Measurements from ENCODE around the gene CDK19. TPM values are rescaled to one million over a fixed set of nuclear protein-coding genes. Genes with fewer than 3 reads are reported as not detected.

Gene CDK19
- total RNA-seq, 1 donor: 17.8 TPM

GRCh38 chr6:110625883-110626282, 189.4 kb downstream of the CDK19 start:
- peak; percentile 53 for DNase-seq (ENCODE audit: low read depth)
- no peak overlapping the region for H3K4me3 ChIP-seq (ENCODE audit: low read depth, low read length)
- no peak for TF ChIP-seq CTCF (IDR thresholded peaks at IDR 0.05; ENCODE audit: insufficient read depth, low read length)

DNA sequence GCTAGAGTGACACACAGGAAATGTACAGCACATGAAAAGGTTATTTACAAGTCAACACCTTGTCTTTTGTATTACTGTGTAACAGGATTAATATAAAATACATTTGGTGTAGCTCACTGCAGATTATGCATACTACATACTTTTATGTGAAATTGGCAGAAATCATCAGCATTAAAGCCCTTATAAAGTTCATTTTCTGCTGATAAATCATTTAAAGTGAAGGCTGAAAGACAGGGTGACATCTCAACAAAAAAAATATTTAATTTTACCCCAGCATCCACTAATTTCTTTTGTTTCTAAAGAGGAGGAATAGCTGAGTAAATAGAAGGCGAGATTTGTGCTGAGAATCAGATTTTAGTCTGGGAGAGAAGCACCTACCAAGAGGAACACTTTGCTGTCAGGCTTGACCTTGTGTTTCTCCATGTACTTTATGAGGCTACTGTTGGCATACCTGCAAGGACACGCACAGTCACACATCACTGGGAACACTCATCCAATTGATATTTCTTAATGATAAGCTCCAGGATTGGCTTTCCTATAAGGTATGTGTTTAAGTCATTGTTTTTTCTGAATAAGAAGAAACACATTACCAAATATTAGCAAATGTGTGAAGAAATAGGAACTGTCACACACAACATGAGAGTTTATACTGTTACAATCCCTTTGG, 192.2 kb downstream of the CDK19 start:
- no peak overlapping the region for H3K4me3 ChIP-seq (ENCODE audit: low read depth, low read length)
- DNase-seq (ENCODE audit: low read depth): no peak
- TF ChIP-seq CTCF (IDR thresholded peaks at IDR 0.05; ENCODE audit: insufficient read depth, low read length): no peak

- DNase-seq (ENCODE audit: low read depth): no peak
These were observed 194.2 kb downstream of the CDK19 start for GRCh38 chr6:110621061-110621460.

DNA sequence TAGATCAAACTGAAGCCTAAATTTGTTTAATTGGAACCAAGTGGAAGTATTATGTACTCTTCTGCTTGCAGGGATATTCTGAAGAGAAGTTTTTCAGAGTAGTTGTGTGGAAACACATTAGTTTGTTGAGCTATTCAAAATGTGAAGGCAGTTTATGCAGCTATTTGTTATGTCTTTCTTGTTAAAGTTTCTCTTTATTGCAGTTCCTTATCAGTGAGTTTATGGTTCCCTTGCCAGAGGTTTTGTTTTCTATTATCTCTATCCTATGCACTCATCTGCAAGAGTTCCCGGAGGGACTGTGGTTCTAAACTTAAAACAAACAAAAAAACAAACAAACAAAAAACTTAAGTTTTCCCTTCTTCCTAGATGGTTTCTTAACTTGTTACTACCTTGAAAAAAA, 195.2 kb downstream of the CDK19 start:
- no peak for DNase-seq (ENCODE audit: low read depth)
- TF ChIP-seq CTCF (IDR thresholded peaks at IDR 0.05; ENCODE audit: insufficient read depth, low read length): no peak
- no peak overlapping the region for H3K4me3 ChIP-seq (ENCODE audit: low read depth, low read length)

More at GRCh38 chr6:110621061-110621460, 194.2 kb downstream of the CDK19 start:
- no peak overlapping the region for H3K4me3 ChIP-seq (ENCODE audit: low read depth, low read length)
- no peak for TF ChIP-seq CTCF (IDR thresholded peaks at IDR 0.05; ENCODE audit: insufficient read depth, low read length)

DNA sequence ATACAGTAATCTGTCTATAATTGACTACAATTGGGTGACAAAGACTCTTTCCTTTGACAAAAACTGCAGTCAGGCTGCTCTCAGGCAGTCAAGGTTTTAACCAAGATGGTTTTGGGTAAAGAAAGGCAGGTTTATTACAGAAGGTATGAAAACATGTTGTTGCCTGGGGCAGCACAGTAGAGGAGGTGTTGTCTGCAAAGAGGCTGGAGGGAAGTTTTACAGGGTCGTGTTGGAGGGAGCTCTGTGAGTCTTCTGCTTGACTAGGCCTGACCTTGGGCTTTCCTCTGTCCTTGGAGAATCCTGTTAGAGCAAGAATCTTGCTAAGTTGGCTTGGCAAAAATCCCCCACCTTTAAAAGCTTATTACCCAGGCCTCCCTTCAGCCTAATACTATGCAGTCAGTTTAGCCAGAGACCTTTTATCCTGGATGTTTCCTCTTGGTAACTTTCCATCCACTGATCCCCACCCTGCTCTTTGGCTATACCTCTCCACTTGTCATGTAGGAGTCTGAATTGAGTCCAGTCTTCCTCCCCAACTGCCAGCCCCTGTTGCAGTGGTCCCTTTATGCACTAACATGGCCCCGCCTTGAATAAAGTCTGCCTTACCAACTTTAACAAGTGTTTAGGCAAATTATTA, 195.9 kb downstream of the CDK19 start:
- DNase-seq (ENCODE audit: low read depth): no peak
- TF ChIP-seq CTCF (IDR thresholded peaks at IDR 0.05; ENCODE audit: insufficient read depth, low read length): no peak
- no peak overlapping the region for H3K4me3 ChIP-seq (ENCODE audit: low read depth, low read length)

DNA sequence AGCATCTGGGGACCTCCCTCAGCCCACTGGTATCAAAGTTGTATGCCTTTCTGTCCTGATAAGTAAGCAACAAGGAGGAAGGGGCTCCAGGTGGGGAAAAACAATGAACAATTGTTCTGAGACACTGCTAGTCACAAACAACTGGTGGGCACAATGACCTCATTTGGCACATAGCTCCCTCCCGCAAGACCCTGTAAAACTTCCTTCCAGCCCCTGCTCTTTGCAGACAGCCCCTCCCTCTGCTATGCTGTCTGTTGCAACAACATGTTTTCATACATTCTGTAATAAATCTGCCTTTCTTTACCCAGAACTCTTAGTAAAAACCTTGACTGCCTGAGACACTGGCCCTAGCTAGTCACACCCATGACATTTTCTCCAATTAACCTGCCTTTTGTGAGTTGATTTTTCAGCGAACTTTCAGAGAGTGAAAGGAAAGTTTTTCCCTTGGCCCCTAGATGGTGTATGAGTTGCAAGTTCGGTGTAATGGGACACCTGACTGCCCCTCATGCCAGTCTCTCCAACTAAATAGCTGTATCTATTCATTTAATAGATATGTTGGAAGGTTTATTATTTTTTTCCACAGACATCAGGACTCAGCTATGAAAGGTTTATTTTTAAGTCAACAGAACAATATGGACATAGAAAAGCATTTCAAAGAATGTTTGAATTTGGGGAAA, 196.5 kb downstream of the CDK19 start:
- no peak for TF ChIP-seq CTCF (IDR thresholded peaks at IDR 0.05; ENCODE audit: insufficient read depth, low read length)
- peak; percentile 13 for DNase-seq (ENCODE audit: low read depth)
- H3K4me3 ChIP-seq (ENCODE audit: low read depth, low read length): no peak overlapping the region
